22Rv1 (cell line): ENCODE measurements around the gene USP16.

Source experiments
- CTCF ChIP-seq: fragments of 450-650 bp; IDR thresholded peaks from 2 replicates; pipeline ENCODE4 v1.5.1; 2017; ENCODE audit warnings: mild to moderate bottlenecking
- ZFX ChIP-seq: fragments of 450-650 bp; IDR thresholded peaks from 2 replicates; pipeline ENCODE4 v1.6.1; 2017; ENCODE audit warnings: antibody characterized with exemption, borderline replicate concordance

- no peak for TF ChIP-seq ZFX
- no peak for TF ChIP-seq CTCF
Measured at GRCh38 chr21:28991861-28992525, 32.5 kb upstream of the USP16 start.
